Measurements from ENCODE around the gene RILPL1.

GRCh38 chr12:123572391-123572790 is 38.9 kb upstream of the RILPL1 start:
- TF ChIP-seq CTCF (IDR thresholded peaks at IDR 0.05): no peak
- TF ChIP-seq POLR2A (IDR thresholded peaks at IDR 0.05): no peak

All from right lobe of liver (tissue), 4 donors.